Pancreas (tissue), 10 donors: ENCODE results near the gene VSIG10L2. TPM values are rescaled to one million over a fixed set of nuclear protein-coding genes. Genes with fewer than 3 reads are reported as not detected.
A peak's percentile ranks its signal among the peaks of the same experiment; 100 is the strongest.

ENCODE experiments used
- ATAC-seq, 4 donors: fragments of 200-7000 bp; cut with Tn5 transposase; one replicate each; pipeline versions ENCODE4 v1.8.0 to v1.9.1; 2020; ENCODE audit warnings: mild to moderate bottlenecking in 4 of 4, moderate library complexity in 4 of 4
- DNase-seq, 6 donors: peaks; one replicate each; pipeline ENCODE4 v3.0.0-alpha.2; 2020
- FAIRE-seq: peaks from 2 replicates; lab custom pipeline; 2012; peaks lifted over from hg19 to GRCh38; lab: Jason Lieb, UNC
- H3K27ac ChIP-seq, 4 donors: fragments of 200-600 bp; sonication (generic); 1 replicate in 3 of 4; 2 replicates in 1 of 4; pipeline versions ENCODE4 v1.5.0 to v1.8.0; 2020
- H3K27me3 ChIP-seq, 4 donors: fragments of 200-600 bp; one replicate each; pipeline ENCODE4 v1.8.0; 2021
- H3K36me3 ChIP-seq, 3 donors: fragments of 200-600 bp; sonication (generic) in 1 of 3; one replicate each; pipeline versions ENCODE4 v1.5.0 to v1.8.0; 2020 to 2021
- H3K4me1 ChIP-seq, 3 donors: fragments of 200-600 bp; one replicate each; pipeline ENCODE4 v1.8.0; 2021
- H3K4me3 ChIP-seq, 4 donors: fragments of 200-600 bp; sonication (generic) in 2 of 4; one replicate each; pipeline versions ENCODE4 v1.5.0 to v1.8.0; 2020 to 2021
- H3K9me3 ChIP-seq, 4 donors: fragments of 200-600 bp; one replicate each; pipeline ENCODE4 v1.8.0; 2021
- CTCF ChIP-seq, 4 donors: fragments of 200-600 bp; sonication (generic) in 3 of 4; IDR thresholded peaks; one replicate each; pipeline versions ENCODE4 v1.5.0 to v1.8.0; 2021; ENCODE audit warnings: antibody characterized with exemption in 4 of 4
- WGBS, 2 donors: extraction: QIAGEN DNeasy Blood & Tissue Kit; methylation state at CpG; one replicate each; pipeline ENCODE4 v1.1.7; 2013; 5-methylcytosine and 5-hydroxymethylcytosine counted together
- intact Hi-C, 3 donors: fragments of 100-400 bp; cut with DNase I; formaldehyde crosslinking; loops; one replicate each; pipeline versions ENCODE4 v1.11.1 to v1.14.2; 2022
- polyA plus RNA-seq, 2 donors: library from polyadenylated mRNA; stranded (reverse); fragments of 200-250 nt; gene quantifications; one replicate each; pipeline ENCODE4 v1.2.3, GENCODE V29; 2013
- total RNA-seq, 6 donors: library from RNA; stranded (reverse); fragmentation: NEBNext Ultra II Directional in 4 of 6; extraction: Animal tissue kit (Norgen Biotek cat#: 25700) in 4 of 6; gene quantifications; one replicate each; pipeline versions ENCODE4 v1.2.1 to v1.2.4, GENCODE V29; 2021 to 2023
- donor health status: healthy with polysubstance abuse.
- donor health status: DM: no; HTN: no; CAD: no; lungs with moderate emphysema.
- donor health status: DM: no; HTN: no; CAD: no.
- donor health status: control.
- donor health status: control.
- donor health status: Bipolar disorder and iron deficiency.
- donor health status: DM: yes; HTN: yes; CAD: no.
- donor health status: DM: no; HTN: no; CAD: no.
- donor health status: DM: no; HTN: no; CAD: no.
- donor health status: DM: yes; HTN: yes; CAD: no.

The VSIG10L2 gene
- total and polyA plus RNA-seq, 8 donors, result 0.14 to 0.52 (median 0.22) TPM; not detected in 4

GRCh38 chr11:125977333-125977732 is 31.5 kb downstream of the VSIG10L2 start:
- Histone ChIP-seq H3K27ac (peak overlapping the region in 1 of 4 donors; percentile 8), H3K9me3 (no peaks in the 10 kb centered on the region), H3K4me1 (peaks cover 0 to 6% (median 0%) of the 10 kb centered on the region in 3 donors), H3K4me3 (no peak overlapping the region), H3K36me3 (no peaks in the 10 kb centered on the region), H3K27me3 (no peaks in the 10 kb centered on the region)
- intact Hi-C loops, result no loop called here
- FAIRE-seq, result no peak
- no peak for DNase-seq
- 80 to 87% methylated on average over 3 of the region's 3 CpGs for WGBS, 2 donors
- no peak for ATAC-seq
- no peak for TF ChIP-seq CTCF (IDR thresholded peaks at IDR 0.05)

- TF ChIP-seq CTCF (IDR thresholded peaks at IDR 0.05), result no peak
- Histone ChIP-seq H3K36me3 (no peaks in the 10 kb centered on the region), H3K27ac (peak overlapping the region in 1 of 4 donors; percentile 33), H3K9me3 (no peaks in the 10 kb centered on the region), H3K4me3 (no peak overlapping the region), H3K4me1 (peaks cover 0 to 6% (median 0%) of the 10 kb centered on the region in 3 donors), H3K27me3 (no peaks in the 10 kb centered on the region)
- no peak for DNase-seq
- no peak for ATAC-seq
- FAIRE-seq, result no peak
- intact Hi-C loops, result no loop called here
- 59 to 61% methylated on average over 6 of the region's 6 CpGs for WGBS, 2 donors
Measured at GRCh38 chr11:125978181-125978716, 32.4 kb downstream of the VSIG10L2 start.

- H3K4me3 ChIP-seq, result no peak overlapping the region
- peak overlapping the region in 2 of 4 donors; percentile 33 to 48 for H3K27ac ChIP-seq
- H3K27me3 ChIP-seq, result no peaks in the 10 kb centered on the region
- H3K36me3 ChIP-seq, result no peaks in the 10 kb centered on the region
- intact Hi-C loops, result no loop called here
- WGBS, 2 donors, result 51 to 56% methylated on average over 3 of the region's 3 CpGs
- no peaks in the 10 kb centered on the region for H3K9me3 ChIP-seq
- FAIRE-seq (no peak), ATAC-seq (peak in 2 of 4 donors; percentile 25 to 46), DNase-seq (no peak)
- H3K4me1 ChIP-seq, result peaks cover 0 to 6% (median 0%) of the 10 kb centered on the region in 3 donors
- TF ChIP-seq CTCF (IDR thresholded peaks at IDR 0.05), result no peak
Measured at GRCh38 chr11:125978778-125979407, 33.0 kb downstream of the VSIG10L2 start.

- no peak for ATAC-seq
Measured at GRCh38 chr11:125979511-125979910, 33.7 kb downstream of the VSIG10L2 start.

More at GRCh38 chr11:125979511-125979910, 33.7 kb downstream of the VSIG10L2 start:
- Histone ChIP-seq H3K9me3 (no peaks in the 10 kb centered on the region), H3K4me1 (peaks cover 0 to 6% (median 0%) of the 10 kb centered on the region in 3 donors), H3K27ac (peak overlapping the region in 1 of 4 donors; percentile 48), H3K36me3 (no peaks in the 10 kb centered on the region), H3K27me3 (no peaks in the 10 kb centered on the region), H3K4me3 (no peak overlapping the region)
- intact Hi-C loops, result no loop called here
- FAIRE-seq (no peak), DNase-seq (no peak)
- WGBS, 2 donors, result 76 to 78% methylated on average over 3 of the region's 3 CpGs
- no peak for TF ChIP-seq CTCF (IDR thresholded peaks at IDR 0.05)
